ENCODE measurements around the gene TRERF1.
"Not testable (repeated sequence)": the region's sequence is repeated elsewhere in the genome, so short reads cannot be mapped to it uniquely, and the experiment has no call there.

TRERF1 gene

DNA sequence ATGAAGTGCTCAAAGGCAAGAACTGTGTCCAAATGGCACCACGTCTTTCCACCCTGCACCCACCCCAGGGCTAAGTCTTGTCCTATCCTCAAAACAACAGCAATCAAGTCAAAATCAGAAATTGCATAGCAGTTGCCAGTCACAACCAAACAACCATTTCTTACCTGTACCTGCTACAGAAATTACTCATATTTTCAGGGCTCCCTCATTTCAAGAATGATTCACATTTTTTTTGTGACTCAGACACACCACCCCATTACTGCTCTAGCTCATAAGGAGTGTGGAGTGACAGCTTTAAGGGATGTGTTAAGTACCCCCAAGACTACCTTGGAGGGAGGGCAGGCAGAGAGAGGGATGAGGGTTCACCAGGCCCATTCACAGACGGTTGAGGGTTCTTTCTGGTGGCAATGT is 111.7 kb downstream of the TRERF1 start:
- in situ Hi-C loops (cut with MboI; ENCODE audit: low sequenced_read_pairs), result no loop called here

GRCh38 chr6:42338744-42339222 is 112.9 kb downstream of the TRERF1 start:
- in situ Hi-C loops (cut with MboI; ENCODE audit: low sequenced_read_pairs), result no loop called here

DNA sequence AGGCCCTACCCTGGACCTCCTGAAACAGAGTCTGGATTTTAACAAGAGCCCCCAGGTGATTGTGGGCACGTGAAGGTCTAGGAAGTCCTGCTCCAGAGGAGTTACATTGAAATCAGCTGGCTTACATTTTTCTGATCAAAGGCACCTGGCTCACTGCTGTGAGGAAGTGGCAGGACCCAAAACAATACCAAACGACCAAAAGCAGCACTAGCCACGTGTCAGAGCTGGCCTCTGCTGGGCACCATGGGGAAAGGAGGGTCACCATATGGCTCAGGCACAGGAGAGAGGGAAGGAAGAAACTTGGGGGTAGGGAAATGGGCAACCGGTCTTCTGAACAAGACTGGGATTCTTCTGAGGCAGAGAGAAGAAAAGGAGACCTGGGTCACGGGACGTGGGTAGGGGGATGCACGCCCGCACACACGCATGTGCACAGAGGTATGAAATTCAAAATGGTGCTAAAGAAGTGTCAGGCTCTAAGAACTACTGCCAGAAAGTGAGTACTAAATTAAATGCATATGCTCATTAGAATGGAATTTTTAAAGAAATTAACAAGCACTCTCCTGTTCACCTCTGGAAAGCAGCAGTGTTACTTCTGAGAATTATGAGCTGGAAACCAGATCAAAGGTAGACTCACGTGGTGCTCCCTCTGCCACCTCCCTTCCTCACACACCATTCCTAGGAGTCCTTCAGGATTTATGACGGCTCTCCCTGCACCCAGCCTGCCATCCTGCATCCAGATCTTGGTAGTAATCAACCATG is 113.6 kb downstream of the TRERF1 start:
- in situ Hi-C loops (cut with MboI; ENCODE audit: low sequenced_read_pairs), result no loop called here

- in situ Hi-C loops (cut with MboI; ENCODE audit: low sequenced_read_pairs), result no loop called here
Observed at GRCh38 chr6:42336431-42336830, 115.3 kb downstream of the TRERF1 start.

DNA sequence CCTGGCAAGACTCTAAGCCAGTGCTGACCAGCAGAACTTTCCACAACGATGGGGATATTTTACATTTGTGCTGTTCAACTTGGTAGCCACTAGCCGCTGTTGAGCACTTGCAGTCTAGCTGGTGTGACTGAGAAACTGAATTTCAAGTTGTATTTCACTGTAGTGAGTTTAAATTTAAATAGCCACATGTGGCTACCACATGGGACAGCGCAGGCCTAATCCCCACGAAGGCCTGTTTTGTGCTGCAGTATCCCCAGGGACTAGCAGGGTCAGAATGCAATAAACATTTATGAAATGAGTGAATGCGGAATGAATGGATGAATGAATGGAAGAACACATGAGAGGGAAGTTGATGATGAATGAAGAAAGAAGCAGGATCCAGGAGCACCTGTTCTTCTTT is 115.8 kb downstream of the TRERF1 start:
- in situ Hi-C loops (cut with MboI; ENCODE audit: low sequenced_read_pairs), result no loop called here

DNA sequence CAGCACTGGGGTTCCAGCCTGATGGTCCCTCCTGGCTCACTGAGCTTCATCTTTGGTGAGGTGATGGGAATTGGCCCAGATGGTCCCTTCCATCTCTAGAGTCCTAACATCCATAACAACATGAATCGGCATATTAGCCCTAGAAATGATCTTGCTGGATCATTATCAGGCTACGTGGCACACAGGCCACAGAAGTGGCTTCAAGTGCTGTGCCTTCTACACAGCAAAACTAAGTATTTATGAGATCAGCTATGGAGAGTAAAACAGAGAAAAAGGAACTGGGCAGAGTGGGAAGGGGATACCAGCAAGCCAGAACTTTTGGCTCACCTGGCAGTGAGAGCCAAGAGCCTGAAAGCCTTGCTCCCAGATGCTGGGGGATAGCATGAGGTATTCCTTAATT is 116.9 kb downstream of the TRERF1 start:
- in situ Hi-C loops (cut with MboI; ENCODE audit: low sequenced_read_pairs), result no loop called here

DNA sequence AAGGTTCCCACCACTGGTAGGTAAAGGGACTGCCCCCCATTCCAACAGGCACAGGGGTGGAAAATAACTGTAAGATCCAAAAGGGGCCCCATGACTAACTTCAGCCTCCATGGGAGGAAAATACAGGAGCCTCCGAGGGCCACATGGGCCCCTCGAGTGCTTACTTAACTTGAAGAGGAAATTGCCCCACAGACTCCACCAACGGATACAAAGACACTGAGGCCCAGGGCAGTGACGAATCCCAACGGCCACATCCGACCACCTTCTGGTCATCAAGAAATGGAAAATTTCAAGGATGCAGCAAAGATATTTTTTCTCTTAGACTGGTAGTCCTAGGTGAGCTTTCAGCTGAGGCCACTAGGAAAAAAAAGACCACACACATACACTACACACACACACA is 118.1 kb downstream of the TRERF1 start:
- in situ Hi-C loops (cut with MboI; ENCODE audit: low sequenced_read_pairs), result no loop called here

DNA sequence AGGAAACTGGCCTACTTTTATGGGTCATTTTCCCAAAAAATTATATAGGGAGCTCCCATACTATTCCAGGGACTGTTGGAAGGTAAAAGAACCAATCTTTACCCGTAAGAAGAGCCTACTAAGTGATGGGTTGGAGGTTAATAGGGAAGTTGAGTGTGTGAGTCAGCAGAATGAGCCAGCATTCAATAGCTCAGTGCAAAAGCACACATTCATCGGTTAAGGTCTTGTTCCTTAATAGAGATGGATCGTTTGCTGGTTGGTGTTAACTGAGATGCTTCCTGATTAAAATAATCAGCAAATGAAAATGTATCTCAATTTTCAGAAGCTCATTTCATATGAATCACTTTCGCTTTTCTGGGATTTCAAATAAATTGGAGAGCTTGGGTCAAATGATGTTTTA is 118.8 kb downstream of the TRERF1 start:
- in situ Hi-C loops (cut with MboI; ENCODE audit: low sequenced_read_pairs), result no loop called here

DNA sequence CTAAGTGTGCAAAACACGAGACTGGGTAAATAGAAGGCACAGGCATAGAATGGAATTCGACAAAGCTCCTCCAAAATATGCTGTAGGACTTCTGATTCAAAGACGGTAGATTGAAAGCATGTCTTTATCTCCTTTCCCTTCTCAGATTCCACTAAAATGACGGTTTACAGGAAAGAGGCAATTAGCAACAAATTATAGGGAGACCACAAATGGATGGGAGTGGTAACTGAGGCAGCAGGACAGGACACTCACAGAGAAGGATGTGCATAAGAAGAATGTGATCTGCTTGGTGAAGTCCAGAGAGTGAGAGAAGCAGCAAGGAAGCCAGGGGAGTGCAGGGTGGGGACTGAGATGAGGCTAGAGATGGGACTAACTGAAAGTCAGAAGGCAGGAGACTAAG is 120.7 kb downstream of the TRERF1 start:
- in situ Hi-C loops (cut with MboI; ENCODE audit: low sequenced_read_pairs), result no loop called here

DNA sequence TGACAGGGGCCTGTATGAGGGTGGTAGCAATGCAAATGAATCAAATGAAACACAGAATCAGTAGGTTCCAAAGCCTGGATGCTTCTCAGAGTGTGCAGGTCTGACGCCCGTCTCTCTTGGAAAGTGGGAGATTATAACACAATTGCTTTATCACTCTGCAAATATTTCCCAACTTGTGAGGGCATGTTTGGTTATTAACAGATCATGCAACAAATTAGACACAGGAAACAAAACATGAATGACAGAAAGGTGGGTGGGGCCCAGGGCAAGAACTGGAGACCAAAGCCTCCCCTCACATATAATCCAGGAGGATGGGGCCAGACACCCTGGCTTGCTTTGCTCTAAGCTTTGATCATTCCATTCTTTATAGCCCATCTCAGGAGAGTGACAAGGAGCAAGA is 125.5 kb downstream of the TRERF1 start:
- in situ Hi-C loops (cut with MboI; ENCODE audit: low sequenced_read_pairs), result no loop called here

DNA sequence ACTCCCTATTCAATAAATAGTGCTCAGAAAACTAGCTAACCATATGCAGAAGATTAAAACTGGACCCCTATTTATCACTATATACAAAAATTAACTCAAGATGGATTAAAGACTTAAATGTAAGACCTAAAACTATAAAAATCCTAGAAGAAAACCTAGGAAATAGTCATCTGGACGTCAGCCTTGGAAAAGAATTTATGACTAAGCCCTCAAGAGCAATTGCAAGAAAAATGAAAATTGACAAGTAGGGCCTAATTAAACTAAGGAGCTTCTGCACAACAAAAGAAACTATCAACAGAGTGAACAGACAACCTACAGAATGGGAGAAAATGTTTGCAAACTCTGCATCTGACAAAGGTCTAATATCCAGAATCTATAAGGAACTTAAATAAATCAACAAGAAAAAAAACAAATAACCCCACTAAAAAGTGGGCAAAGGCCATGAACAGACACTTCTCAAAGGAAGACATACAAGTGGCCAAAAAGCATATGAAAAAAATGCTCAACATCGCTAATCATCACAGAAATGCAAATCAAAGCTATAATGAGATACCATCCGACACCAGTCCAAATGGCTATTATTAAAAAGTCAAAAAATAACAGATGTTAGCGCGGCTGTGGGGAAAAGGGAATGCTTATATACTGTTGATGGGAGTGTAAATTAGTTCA is 126.9 kb downstream of the TRERF1 start:
- in situ Hi-C loops (cut with MboI; ENCODE audit: low sequenced_read_pairs), result not testable (repeated sequence)

GRCh38 chr6:42322676-42323075 is 129.1 kb downstream of the TRERF1 start:
- in situ Hi-C loops (cut with MboI; ENCODE audit: low sequenced_read_pairs), result no loop called here

DNA sequence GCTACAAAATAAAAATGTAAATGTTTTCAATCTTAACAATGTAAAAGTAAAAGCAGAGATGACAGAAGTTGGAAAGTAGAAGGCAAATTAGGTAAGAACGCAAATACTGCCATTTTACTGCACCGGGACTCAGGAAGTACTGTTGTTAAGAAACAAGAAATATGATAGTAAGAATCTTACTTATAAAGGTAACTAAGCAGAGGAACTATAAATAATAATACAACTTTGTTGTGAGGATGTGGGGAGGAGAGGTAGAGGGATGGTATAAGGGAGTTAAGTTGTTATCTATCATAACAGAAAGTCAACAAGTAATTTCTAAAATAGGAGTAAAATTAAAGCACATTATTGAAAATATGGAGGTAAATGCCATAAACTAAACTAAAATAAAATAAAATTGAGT is 129.8 kb downstream of the TRERF1 start:
- in situ Hi-C loops (cut with MboI; ENCODE audit: low sequenced_read_pairs), result no loop called here

DNA sequence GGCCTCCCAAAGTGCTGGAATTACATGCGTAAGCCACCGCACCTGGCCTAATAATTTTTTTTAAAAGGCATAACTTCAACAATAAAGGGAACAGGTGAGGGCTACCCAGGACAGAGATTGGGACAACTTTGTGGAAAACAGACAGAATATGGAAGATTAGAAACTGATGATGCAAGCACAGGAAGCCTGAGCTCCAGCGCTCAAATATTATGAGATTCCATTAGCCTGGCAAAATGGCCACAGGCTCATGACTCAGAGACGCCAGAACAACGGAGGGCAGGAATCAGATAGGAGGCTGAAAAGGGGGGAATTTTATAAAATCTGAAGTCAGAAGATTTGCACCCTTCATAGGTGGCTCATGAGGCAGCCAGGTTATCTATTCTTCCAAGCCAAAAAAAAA is 131.0 kb downstream of the TRERF1 start:
- in situ Hi-C loops (cut with MboI; ENCODE audit: low sequenced_read_pairs), result no loop called here

DNA sequence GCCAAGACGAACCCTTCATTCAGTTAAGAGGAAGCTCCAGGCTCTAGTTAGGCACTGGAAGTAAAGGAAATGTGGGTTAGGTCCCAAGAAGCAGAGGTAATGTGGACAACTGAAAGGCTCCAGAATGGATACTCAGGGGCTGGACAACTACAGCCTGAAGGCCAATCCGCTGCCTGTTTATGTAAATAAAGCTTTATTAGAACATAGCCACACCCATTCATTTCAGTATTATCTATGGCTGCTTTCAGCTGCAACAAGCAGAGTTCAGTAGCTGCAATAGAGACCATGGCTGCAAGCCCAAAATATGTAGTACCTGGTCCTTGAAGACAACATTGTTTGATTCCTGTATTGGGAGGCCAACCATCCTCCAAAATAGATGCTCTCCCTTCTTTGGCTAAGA is 133.2 kb downstream of the TRERF1 start:
- in situ Hi-C loops (cut with MboI; ENCODE audit: low sequenced_read_pairs), result no loop called here

GRCh38 chr6:42316981-42317380 is 134.7 kb downstream of the TRERF1 start:
- in situ Hi-C loops (cut with MboI; ENCODE audit: low sequenced_read_pairs), result no loop called here

- in situ Hi-C loops (cut with MboI; ENCODE audit: low sequenced_read_pairs), result no loop called here
Observed at GRCh38 chr6:42315991-42316970, 135.4 kb downstream of the TRERF1 start.

DNA sequence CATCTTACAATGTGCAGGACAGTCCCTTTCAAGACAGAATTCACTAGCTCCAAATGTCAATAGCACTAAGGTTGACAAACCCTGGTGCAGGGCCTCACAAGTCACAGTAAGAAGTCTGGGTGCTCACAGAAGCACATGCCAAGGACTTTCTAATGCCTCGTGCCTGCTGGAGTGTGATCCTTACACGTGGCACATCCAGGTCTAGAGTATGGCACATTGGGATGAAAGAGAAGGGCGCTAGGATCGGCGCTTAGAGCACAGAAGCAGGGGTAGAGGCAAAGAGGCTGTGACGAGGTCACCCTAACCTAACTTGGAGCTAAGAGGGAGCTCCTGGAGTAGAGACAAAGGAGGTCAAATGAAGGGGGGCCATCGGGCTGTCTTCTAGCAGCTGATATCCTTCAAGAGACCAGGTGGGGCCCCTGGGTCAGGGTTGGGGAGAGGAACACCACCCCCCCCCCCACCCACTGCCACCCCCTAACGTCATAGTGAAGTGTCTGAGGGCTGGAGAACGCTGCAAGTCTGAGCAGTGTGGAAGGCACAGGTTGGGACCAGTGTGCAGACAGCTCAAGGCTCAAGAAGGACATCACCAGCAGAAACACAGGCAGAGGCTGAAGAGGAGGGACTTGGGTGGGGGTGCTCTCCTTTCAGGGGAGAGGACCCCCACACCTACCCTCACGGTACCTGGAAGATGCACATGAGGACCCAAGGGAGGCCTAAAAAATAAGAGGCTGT is 136.3 kb downstream of the TRERF1 start:
- in situ Hi-C loops (cut with MboI; ENCODE audit: low sequenced_read_pairs), result no loop called here

- in situ Hi-C loops (cut with MboI; ENCODE audit: low sequenced_read_pairs), result no loop called here
Observed at GRCh38 chr6:42314571-42315258, 137.0 kb downstream of the TRERF1 start.

GRCh38 chr6:42313941-42314570 is 137.7 kb downstream of the TRERF1 start:
- in situ Hi-C loops (cut with MboI; ENCODE audit: low sequenced_read_pairs), result no loop called here

Measured in HL-60/S4 (cell line).